Measurements from ENCODE around the gene RAB20.
A peak's percentile ranks its signal among the peaks of the same experiment; 100 is the strongest.
"Not testable (repeated sequence)": the region's sequence is repeated elsewhere in the genome, so short reads cannot be mapped to it uniquely, and the experiment has no call there.

Gene RAB20

DNA sequence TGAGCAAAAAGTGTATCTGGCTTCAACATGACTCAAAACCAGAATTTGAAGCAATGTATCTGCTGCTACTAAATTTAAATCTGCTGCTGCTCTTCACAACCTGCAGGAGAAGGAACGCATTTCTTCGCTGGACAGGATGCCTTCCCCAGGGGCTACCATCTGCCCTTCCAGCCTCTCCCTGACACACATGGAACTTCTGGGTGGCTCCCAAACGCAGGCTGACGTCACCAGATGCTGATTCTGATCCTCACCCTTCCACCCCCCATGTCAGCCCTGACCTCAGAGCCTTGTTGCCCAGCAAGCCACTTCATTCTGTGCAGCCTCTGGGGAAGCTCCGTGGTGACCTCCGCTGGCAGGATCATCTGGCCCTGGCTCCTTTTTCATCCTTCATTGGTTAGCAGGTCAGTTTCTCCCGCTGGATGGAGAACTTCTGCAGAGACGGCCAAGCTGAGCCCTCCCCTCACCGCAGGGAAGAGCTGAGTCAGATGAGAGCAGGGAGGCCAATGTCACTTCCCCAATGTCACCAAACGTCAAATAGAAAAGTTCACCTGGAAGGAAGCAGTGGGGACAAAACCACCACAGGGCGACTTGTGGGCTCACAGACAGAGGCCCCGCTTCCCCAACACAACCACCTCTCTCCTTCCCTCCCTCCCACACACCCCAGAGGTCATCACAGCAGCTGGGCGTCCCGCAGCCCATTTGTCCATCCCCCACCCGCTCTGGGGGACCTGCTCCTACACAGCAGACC lies 14.0 kb upstream of the RAB20 start:
- no peak for DNase-seq

DNA sequence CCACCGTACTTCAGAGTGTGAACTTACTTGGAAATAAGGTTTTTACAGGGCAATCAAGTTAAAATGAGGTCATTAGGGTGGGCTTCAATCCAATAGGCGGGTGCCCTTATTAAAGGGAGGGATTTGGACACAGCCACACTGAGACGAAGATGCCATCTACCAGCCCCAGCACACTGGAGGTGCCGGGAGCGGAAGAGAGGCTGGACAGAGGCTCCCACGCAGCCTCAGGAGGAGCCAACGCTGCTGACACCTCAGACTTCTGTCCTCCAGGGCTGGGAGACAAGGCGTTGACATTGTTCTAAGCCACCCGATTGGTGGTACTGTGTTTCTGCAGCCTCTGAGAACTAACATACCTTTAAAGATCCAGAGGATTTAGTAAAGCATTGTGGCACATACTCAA lies 12.6 kb upstream of the RAB20 start:
- DNase-seq: no peak

DNA sequence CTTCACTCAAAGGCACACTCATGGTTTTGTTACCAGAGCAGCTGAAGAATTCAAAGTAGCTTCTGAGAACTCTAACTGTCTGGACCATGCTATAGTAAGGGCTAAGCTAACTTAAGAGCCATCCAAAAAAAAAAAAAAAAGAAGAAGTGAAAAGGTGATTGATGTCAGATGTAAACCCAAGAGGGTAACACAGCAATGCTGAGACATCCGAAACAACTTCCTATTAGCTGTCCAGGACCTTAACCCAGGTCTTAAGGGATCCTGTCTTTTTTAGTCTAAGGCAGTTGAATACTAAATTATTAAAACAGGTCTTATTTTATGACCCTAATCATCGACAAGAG lies 11.2 kb upstream of the RAB20 start:
- no peak for DNase-seq

DNA sequence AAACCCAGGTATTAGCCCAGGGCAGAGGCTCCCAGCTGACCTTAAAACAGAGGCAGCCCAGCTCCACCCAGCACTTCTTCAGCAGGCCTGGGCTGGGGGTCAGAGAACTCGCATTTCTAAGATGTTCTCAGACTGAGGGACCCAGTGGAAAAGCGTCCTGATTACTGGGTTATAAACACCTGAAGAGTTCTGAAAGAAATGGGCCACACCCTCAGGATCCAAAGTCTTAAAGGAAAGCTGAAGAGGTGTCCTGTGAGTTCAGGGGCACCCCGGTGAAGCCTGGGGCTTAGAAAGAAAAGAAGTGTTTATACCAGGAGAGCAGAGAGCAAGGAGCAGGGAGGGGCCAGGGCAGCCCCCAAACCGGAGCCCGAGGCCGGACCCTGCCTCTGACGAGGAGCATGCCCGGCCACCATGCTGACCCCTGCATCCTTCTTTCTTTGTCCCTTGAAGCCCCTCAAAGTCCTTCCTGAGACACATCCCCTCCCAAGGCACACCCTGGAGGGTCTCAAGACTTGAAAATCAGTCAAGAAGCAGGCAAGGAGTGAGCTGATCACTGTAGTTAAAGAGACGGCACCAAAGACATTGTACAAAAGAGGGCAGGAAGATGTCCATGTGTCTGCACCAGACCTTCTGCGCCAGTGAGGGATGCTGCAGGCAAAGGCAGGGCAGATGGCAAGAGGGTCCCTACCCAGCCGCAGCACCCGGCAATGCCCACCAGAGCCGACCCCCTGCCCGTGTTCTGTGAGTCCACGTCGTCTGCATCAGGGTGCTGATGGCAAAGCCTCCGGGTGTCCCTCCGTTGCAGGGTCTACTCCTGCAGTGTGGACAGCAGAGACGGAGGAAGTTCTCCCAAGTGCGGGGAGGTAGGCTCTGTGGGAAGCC lies 10.6 kb upstream of the RAB20 start:
- DNase-seq: no peak

GRCh38 chr13:110570886-110571285 lies 9.4 kb upstream of the RAB20 start:
- no peak for DNase-seq

GRCh38 chr13:110569962-110570361 lies 8.4 kb upstream of the RAB20 start:
- not testable (repeated sequence) for DNase-seq

GRCh38 chr13:110568612-110569011 lies 7.1 kb upstream of the RAB20 start:
- DNase-seq: no peak

- DNase-seq: no peak
Measured at GRCh38 chr13:110566171-110566570, 4.6 kb upstream of the RAB20 start.

- DNase-seq: no peak
Measured at GRCh38 chr13:110565296-110565695, 3.8 kb upstream of the RAB20 start.

GRCh38 chr13:110564472-110564985 lies 3.0 kb upstream of the RAB20 start:
- DNase-seq: no peak

GRCh38 chr13:110563463-110563774 lies 1.9 kb upstream of the RAB20 start:
- no peak for DNase-seq

DNA sequence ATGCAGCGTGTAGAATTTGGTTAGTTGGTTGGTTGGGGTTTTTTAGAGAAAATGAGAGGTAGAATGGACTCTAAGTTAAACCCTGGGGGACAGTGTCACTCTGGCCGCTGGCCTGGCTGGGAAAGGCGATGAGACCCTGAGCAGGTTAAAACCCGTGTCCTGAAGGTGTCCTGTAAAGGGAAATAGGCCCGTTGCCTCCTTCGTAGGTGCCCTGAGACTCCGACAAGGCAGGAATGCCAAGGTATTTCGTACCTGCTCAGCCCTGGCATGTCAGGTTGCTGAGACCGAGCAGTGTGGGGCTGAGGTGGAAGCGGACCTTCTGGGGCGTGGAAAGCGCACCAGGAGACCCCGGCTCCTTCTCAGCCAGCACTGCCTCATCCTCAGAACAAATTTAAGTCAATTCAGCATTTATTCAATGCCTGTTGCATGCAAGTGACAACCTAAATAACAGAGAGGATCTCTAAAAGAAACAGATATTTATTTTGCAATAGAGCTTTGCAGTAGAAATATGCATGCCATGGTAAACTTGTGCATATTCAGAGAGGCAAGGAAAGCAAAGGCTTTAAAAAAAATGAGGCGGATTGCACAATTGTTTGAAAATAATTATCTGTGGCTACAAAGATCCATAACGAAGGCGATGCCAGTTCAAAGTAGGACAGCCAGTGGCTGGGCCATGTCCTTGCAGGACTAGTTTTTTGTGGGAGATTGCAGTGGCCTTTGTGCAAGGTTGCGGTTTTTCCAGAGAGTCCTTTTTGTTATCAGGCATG lies 1.4 kb upstream of the RAB20 start:
- no peak for DNase-seq

- no peak for DNase-seq
Measured at GRCh38 chr13:110562036-110562597, 595 bp upstream of the RAB20 start.

- peak in 1 of 2 donors; percentile 6 for DNase-seq
Measured at GRCh38 chr13:110560601-110561343, 750 bp downstream of the RAB20 start.

- DNase-seq: no peak
Measured at GRCh38 chr13:110559986-110560385, 1.5 kb downstream of the RAB20 start.

DNA sequence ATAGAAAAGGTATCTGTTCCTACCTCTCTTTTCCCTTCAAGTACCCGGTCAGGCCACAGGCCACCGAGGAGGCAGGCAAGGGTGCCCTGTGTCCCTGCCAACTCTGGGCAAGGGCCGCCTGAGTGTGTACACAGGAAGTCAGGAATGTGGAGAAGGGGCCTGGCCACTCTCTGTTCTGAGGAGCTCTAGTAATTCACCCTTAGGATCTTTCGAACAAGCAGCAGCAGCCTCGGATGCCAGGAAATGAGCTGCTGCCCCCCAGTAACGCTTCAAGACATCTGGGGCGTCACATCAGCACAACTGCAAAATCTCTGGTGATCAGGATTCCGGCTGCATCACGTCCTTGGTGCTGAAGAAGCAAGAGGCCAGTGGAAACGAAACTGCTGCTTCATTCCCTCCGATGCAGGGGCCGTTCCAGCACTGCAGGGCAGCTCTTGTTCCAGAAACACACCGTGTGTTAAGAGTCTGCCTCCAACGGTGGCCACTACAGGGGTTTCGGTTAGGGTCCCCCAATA lies 2.0 kb downstream of the RAB20 start:
- no peak for DNase-seq

DNA sequence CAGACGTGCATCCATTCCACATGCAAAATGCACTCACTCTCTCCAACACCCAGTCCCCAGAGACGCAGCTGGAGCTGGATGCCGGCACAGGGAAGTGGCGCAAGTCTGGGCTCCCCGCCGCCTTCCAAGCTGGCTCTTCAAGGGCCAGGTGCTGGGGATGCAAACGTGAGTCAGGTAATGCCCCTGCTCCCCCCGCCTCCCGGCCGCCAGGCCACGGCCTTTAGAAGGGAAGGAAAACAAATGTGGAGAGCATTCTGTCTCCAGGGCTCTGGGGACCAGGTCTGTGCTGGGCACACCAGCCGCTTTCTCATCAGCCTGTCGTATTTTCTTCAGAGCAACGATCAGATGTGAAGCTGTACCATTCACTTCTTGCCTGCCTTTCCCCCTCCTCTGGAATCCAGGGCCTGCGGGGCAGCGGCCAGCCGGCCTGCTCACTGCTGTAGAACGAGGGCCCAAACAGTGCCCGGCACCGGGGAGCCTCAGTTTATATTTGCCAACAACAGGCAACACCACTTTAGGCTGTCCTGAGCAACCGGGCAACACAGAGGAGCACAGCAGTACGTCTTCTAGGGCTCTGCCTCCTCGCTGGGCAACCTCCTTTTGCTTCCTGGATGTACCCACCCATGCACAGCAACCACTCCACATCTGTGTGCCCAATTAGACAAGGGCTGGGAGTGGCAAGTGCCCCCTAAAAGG lies 3.8 kb downstream of the RAB20 start:
- DNase-seq: no peak

DNA sequence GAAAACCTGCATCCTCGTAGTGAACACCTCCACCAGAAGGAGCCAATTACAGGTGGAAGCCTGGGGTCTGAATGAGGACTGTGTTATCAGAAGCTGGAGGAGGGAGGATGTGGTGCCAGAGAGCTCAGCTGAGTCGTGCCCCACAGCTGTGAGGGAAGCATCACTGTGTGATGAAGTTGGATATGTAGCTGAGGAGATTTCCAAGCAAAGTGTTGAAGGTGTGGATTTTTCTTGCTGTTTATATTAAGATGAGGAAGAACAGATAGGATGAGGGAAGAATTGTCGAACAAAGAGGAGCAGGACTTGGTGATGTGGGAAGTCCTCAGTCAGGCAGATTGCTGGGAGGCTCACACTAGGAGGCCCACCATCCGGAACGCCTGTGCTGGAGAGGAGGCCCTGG lies 4.4 kb downstream of the RAB20 start:
- no peak for DNase-seq

- DNase-seq: no peak
Measured at GRCh38 chr13:110556224-110556606, 5.3 kb downstream of the RAB20 start.

- DNase-seq: no peak
Measured at GRCh38 chr13:110555601-110556223, 5.8 kb downstream of the RAB20 start.

DNA sequence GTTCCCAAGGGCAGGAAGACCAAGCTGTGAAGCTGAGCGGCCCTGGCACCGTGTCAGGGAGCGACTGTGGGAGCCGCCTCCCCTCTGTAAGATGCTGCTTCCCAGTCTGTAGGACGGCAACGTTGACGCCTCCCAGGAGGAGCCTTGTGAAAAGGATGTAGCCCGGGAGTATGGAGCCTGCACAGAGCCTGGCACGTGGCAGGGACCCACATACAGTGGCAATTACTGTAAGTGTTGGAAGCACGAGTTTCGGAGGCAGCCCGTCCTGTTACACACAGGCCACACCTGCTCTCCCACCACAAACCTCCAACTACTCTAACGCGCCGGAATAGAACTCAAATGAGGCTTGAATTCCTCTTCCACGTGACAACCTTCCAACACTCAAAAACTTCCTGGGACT lies 6.6 kb downstream of the RAB20 start:
- DNase-seq: no peak

Data from stimulated activated CD4-positive, alpha-beta T cell treated with anti-CD3 and anti-CD28 coated beads, Interleukin-2, amount 100 ng/mL, for 48 hours (primary cell).